HCT116 (cell line): ENCODE data around the gene FGF8. TPM values are rescaled to one million over a fixed set of nuclear protein-coding genes. Genes with fewer than 3 reads are reported as not detected.

Experiments used
- ATAC-seq: fragments of 200-7000 bp; cut with Tn5 transposase; 2 replicates; pipeline ENCODE4 v1.9.1; 2020; ENCODE audit warnings: mild to moderate bottlenecking, moderate library complexity
- BruUV-seq: library from RNA; stranded (reverse); fragments of 400-500 nt; replicated peaks from 2 replicates; lab custom pipeline; 2021; lab: Mats Ljungman, UMichigan
- CTCF ChIA-PET: fragments of 300-600 bp; sonication (Branson Sonifier 250); formaldehyde crosslinking; loops from one replicate; lab custom pipeline; 2021; ENCODE audit warnings: antibody characterized with exemption; lab: Charles Lee
- POLR2A ChIA-PET: fragments of 300-600, 350-600 bp; sonication (Branson Sonifier 250); formaldehyde crosslinking; loops from one replicate; lab custom pipeline; 2021; ENCODE audit warnings: antibody characterized with exemption; lab: Charles Lee
- RAD21 ChIA-PET, 2 experiments: fragments of 300-600 bp; sonication (Branson Sonifier 250); formaldehyde crosslinking; loops; one replicate each; lab custom pipeline; 2023; ENCODE audit warnings: low total read pairs in 2 of 2; ENCODE audit not compliant: uncharacterized antibody in 2 of 2, unreplicated experiment in 2 of 2, low non-redundant PET in 1 of 2; lab: Charles Lee
- DNase-seq: peaks from one replicate; pipeline ENCODE4 v3.0.0-alpha.2; 2010; ENCODE audit warnings: low read depth, low spot score
- H2AFZ ChIP-seq: fragments of 200-600 bp; shearing (Covaris generic), sonication (generic); 2 replicates; pipeline ENCODE4 v1.6.1; 2017; ENCODE audit warnings: low read depth, mixed run types, mixed read lengths, antibody characterized with exemption, low read length; ENCODE audit not compliant: poor library complexity, severe bottlenecking
- H3K27ac ChIP-seq: 2 replicates; pipeline ENCODE4 v1.5.1; 2012; ENCODE audit warnings: low read depth, low read length
- H3K27me3 ChIP-seq: fragments of 200-600 bp; sonication (generic); 2 replicates; pipeline ENCODE4 v1.6.1; 2016; ENCODE audit warnings: mixed run types, low read length, mixed read lengths; ENCODE audit not compliant: insufficient read depth
- H3K36me3 ChIP-seq, 2 experiments: fragments of 200-500 bp in 1 of 2; fragments of 200-600 bp in 1 of 2; sonication (Bioruptor generic) in 1 of 2; sonication (generic) in 1 of 2; 2 replicates each; pipeline versions ENCODE4 v1.5.1 to v1.6.1; 2014 to 2016; ENCODE audit warnings: low read length in 2 of 2, inconsistent platforms in 1 of 2, mixed read lengths in 1 of 2, mixed run types in 1 of 2; ENCODE audit not compliant: insufficient read depth in 2 of 2, control insufficient read depth in 1 of 2
- H3K4me1 ChIP-seq, 2 experiments: fragments of 200-600 bp in 1 of 2; sonication (generic) in 1 of 2; 2 replicates each; pipeline versions ENCODE4 v1.5.1 to v1.6.1; 2012 to 2017; ENCODE audit warnings: low read length in 2 of 2, inconsistent platforms in 1 of 2, mild to moderate bottlenecking in 1 of 2, mixed read lengths in 1 of 2, mixed run types in 1 of 2, moderate library complexity in 1 of 2; ENCODE audit not compliant: insufficient read depth in 2 of 2, control insufficient read depth in 1 of 2
- H3K4me2 ChIP-seq: fragments of 200-600 bp; sonication (generic); 2 replicates; pipeline ENCODE4 v1.6.1; 2017; ENCODE audit warnings: mixed run types, low read length, mixed read lengths
- H3K4me3 ChIP-seq, 2 experiments: fragments of 200-600 bp in 1 of 2; sonication (generic) in 1 of 2; replicated peaks in 1 of 2; 2 replicates each; pipeline ENCODE4 v1.5.1; 2011 to 2016; ENCODE audit warnings: low read length in 2 of 2, control low read depth in 1 of 2, low read depth in 1 of 2, mild to moderate bottlenecking in 1 of 2, mixed read lengths in 1 of 2, mixed run types in 1 of 2
- H3K79me2 ChIP-seq: fragments of 200-600 bp; sonication (generic); 2 replicates; pipeline ENCODE4 v1.6.1; 2017; ENCODE audit warnings: mild to moderate bottlenecking, mixed run types, low read length, moderate library complexity, mixed read lengths; ENCODE audit not compliant: insufficient read depth
- H3K9ac ChIP-seq: fragments of 200-600 bp; sonication (generic); 2 replicates; pipeline ENCODE4 v1.6.1; 2016; ENCODE audit warnings: low read length, mixed read lengths
- H3K9me2 ChIP-seq: fragments of 200-600 bp; sonication (generic), shearing (Covaris generic); 2 replicates; pipeline ENCODE4 v1.6.1; 2017; ENCODE audit warnings: mixed run types, mild to moderate bottlenecking, moderate library complexity; ENCODE audit not compliant: insufficient read depth
- H3K9me3 ChIP-seq, 2 experiments: fragments of 200-500 bp in 1 of 2; fragments of 200-600 bp in 1 of 2; sonication (Bioruptor generic) in 1 of 2; sonication (generic) in 1 of 2; 2 replicates each; pipeline ENCODE4 v1.6.1; 2014 to 2017; ENCODE audit warnings: low read length in 2 of 2, mixed read lengths in 2 of 2, inconsistent platforms in 1 of 2, low read depth in 1 of 2, mild to moderate bottlenecking in 1 of 2, mixed run types in 1 of 2, moderate library complexity in 1 of 2; ENCODE audit not compliant: control insufficient read depth in 1 of 2, insufficient read depth in 1 of 2
- H4K20me1 ChIP-seq: fragments of 200-600 bp; sonication (generic), shearing (Covaris generic); 2 replicates; pipeline ENCODE4 v1.6.1; 2017; ENCODE audit warnings: mixed run types, mild to moderate bottlenecking, moderate library complexity; ENCODE audit not compliant: insufficient read depth
- CBX3 ChIP-seq: IDR thresholded peaks from 2 replicates; pipeline ENCODE4 v1.6.1; 2012; ENCODE audit warnings: low read depth
- CEBPB ChIP-seq: IDR thresholded peaks from 2 replicates; pipeline ENCODE4 v1.6.1; 2012; ENCODE audit warnings: low read depth
- CTCF ChIP-seq, 3 experiments: fragments of 200-600 bp in 1 of 3; sonication (generic) in 1 of 3; IDR thresholded peaks in 2 of 3; conservative IDR thresholded peaks in 1 of 3; 2 replicates each; pipeline ENCODE4 v1.5.1; 2012 to 2017; ENCODE audit warnings: low read depth in 2 of 3, low read length in 2 of 3, antibody characterized with exemption in 1 of 3, borderline replicate concordance in 1 of 3, control low read depth in 1 of 3, mild to moderate bottlenecking in 1 of 3, mixed read lengths in 1 of 3, mixed run types in 1 of 3, moderate library complexity in 1 of 3; ENCODE audit not compliant: insufficient read depth in 1 of 3
- EGR1 ChIP-seq: IDR thresholded peaks from 2 replicates; pipeline ENCODE4 v1.6.1; 2012; ENCODE audit warnings: low read depth
- ELF1 ChIP-seq: IDR thresholded peaks from 2 replicates; pipeline ENCODE4 v1.6.1; 2012; ENCODE audit warnings: low read depth, borderline replicate concordance
- EZH2 ChIP-seq: fragments of 200-600 bp; sonication (generic); IDR thresholded peaks from 2 replicates; pipeline ENCODE4 v1.6.1; 2017; ENCODE audit warnings: antibody characterized with exemption, mixed run types
- EZH2phosphoT487 ChIP-seq: fragments of 200-600 bp; IDR thresholded peaks from 2 replicates; pipeline ENCODE4 v1.6.1; 2018; ENCODE audit warnings: antibody characterized with exemption, borderline replicate concordance
- JUND ChIP-seq: IDR thresholded peaks from 2 replicates; pipeline ENCODE4 v1.6.1; 2012
- MAX ChIP-seq: IDR thresholded peaks from 2 replicates; pipeline ENCODE4 v1.6.1; 2012
- POLR2A ChIP-seq: IDR thresholded peaks from 2 replicates; pipeline ENCODE4 v1.7.0; 2011; ENCODE audit warnings: borderline replicate concordance; ENCODE audit not compliant: insufficient read depth, insufficient read length; ENCODE audit errors: extremely low read depth
- POLR2AphosphoS5 ChIP-seq: IDR thresholded peaks from 2 replicates; pipeline ENCODE4 v1.6.1; 2011; ENCODE audit warnings: mild to moderate bottlenecking, low read depth, low read length, moderate library complexity
- RAD21 ChIP-seq: IDR thresholded peaks from 2 replicates; pipeline ENCODE4 v1.6.1; 2012; ENCODE audit warnings: low read depth, mild to moderate bottlenecking
- REST ChIP-seq: IDR thresholded peaks from 2 replicates; pipeline ENCODE4 v1.6.1; 2012; ENCODE audit warnings: low read depth
- SIN3A ChIP-seq: IDR thresholded peaks from 2 replicates; pipeline ENCODE4 v1.6.1; 2012; ENCODE audit warnings: low read depth
- SP1 ChIP-seq: IDR thresholded peaks from 2 replicates; pipeline ENCODE4 v1.6.1; 2012; ENCODE audit warnings: low read depth
- SRF ChIP-seq: IDR thresholded peaks from 2 replicates; pipeline ENCODE4 v1.6.1; 2012; ENCODE audit warnings: low read depth
- ZFX ChIP-seq: fragments of 450-650 bp; IDR thresholded peaks from 2 replicates; pipeline ENCODE4 v1.6.1; 2017
- ZNF274 ChIP-seq: fragments of 200-500 bp; sonication (Bioruptor generic); IDR thresholded peaks from 2 replicates; pipeline ENCODE4 v1.6.1; 2014; ENCODE audit warnings: mild to moderate bottlenecking, low read depth, low read length, inconsistent platforms
- intact Hi-C: fragments of 100-400 bp; cut with micrococcal nuclease; formaldehyde crosslinking; loops from 2 replicates; pipeline ENCODE4 v1.10.0; 2022
- total RNA-seq: library from RNA; stranded (reverse); gene quantifications from one replicate; pipeline ENCODE4 v1.2.1, GENCODE V29; 2021; ENCODE audit not compliant: unreplicated experiment

Gene FGF8
- total RNA-seq, 1 experiment from 2014 or later: 2.7 TPM

- Histone ChIP-seq H3K9me3 (no peaks in the 10 kb centered on the region), H4K20me1 (no peaks in the 10 kb centered on the region), H3K36me3 (no peaks in the 10 kb centered on the region), H3K27ac (no peak overlapping the region), H3K9me2 (no peaks in the 10 kb centered on the region), H3K4me3 (no peak overlapping the region), H3K9ac (no peak overlapping the region), H3K27me3 (peaks cover 3% of the 10 kb centered on the region; the same call in 1 of the 2 replicates), H2AFZ (no peak overlapping the region), H3K4me1 (no peaks in the 10 kb centered on the region), H3K79me2 (no peaks in the 10 kb centered on the region), H3K4me2 (no peak overlapping the region)
- intact Hi-C loops: no loop called here
- TF ChIP-seq EGR1 (no peak), CTCF (IDR thresholded peaks at IDR 0.05 in 2 of 3, conservative IDR thresholded peaks at IDR 0.05 in 1 of 3; ENCODE audit: borderline replicate concordance in 1 of 3, insufficient read depth in 1 of 3, low read depth in 2 of 3, low read length in 2 of 3) (no peak), EZH2 (no peak), ELF1 (no peak), SP1 (no peak), POLR2A (no peak), CEBPB (no peak), SRF (no peak), ZNF274 (no peak), REST (no peak), CBX3 (no peak), JUND (no peak), ZFX (no peak), EZH2phosphoT487 (no peak), RAD21 (no peak), SIN3A (no peak), POLR2AphosphoS5 (no peak), MAX (no peak)
- CTCF ChIA-PET: interaction anchor here (0.7 to 3.6 kb wide), 2 partner anchors 10 to 11 kb away, joined by 5 to 22 read pairs; no protein-coding TSS in a partner anchor
- DNase-seq: no peak
- ATAC-seq: no peak
- RAD21 ChIA-PET: interaction anchor here (0.6 to 0.9 kb wide), 2 partner anchors 10 to 168 kb away, joined by 3 read pairs; no protein-coding TSS in a partner anchor
- no TSS peak for BruUV-seq
- POLR2A ChIA-PET: no interaction called here
Observed at GRCh38 chr10:101770331-101771215, 5.3 kb downstream of the FGF8 start.
